Measurements from ENCODE around the gene TNS1.

DNA sequence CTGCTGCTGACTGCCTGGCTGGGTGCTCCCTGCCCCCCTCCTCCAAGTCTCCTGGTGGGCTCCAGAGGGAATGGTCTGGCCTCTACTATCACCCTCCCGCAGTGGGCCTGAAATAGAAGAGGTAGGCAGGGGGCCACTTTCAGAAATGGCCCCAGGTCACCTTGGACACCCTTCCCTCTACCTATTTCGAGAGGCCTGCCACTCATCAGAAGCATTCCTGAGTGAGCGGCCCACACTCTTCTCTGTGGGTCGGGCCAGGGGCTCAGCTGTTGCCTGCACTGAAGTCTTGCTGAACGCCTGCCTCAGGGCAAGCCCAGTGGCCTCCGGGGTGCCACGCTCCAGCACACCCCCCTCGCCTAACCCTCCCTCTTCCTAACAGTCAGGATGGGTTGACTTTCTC, 124.9 kb downstream of the TNS1 start:
- TF ChIP-seq CTCF (IDR thresholded peaks at IDR 0.05), result no peak
- no peak for TF ChIP-seq EZH2phosphoT487 (IDR thresholded peaks at IDR 0.05)
- no peak for TF ChIP-seq EZH2 (IDR thresholded peaks at IDR 0.05)
